Measurements from ENCODE around the gene PYGM. TPM values are rescaled to one million over a fixed set of nuclear protein-coding genes. Genes with fewer than 3 reads are reported as not detected.

PYGM gene
- total RNA-seq, 1 experiment from 2014 or later: 6.6 TPM

- Mint-ChIP-seq H3K9me3 (no peaks in the 10 kb centered on the region), H3K27me3 (ENCODE audit: low read depth) (no peaks in the 10 kb centered on the region), H3K4me3 (no peak overlapping the region), H3K4me1 (no peaks in the 10 kb centered on the region), H3K27ac (no peak overlapping the region), H3K36me3 (no peaks in the 10 kb centered on the region; the same call in 1 of the 2 replicates)
- ATAC-seq (no peak), DNase-seq (ENCODE audit: low spot score) (no peak)
- POLR2A ChIA-PET: no interaction called here
- CTCF ChIA-PET: no interaction called here
- TF ChIP-seq FOXJ3 (CRISPR knock-in tag; IDR thresholded peaks at IDR 0.05; ENCODE audit: borderline replicate concordance): no peak
- no peak for TF ChIP-seq ATF2 (CRISPR knock-in tag; IDR thresholded peaks at IDR 0.05; ENCODE audit: borderline replicate concordance, low read depth)
- no peak for TF ChIP-seq PRDM15 (CRISPR knock-in tag; IDR thresholded peaks at IDR 0.05)
- no peak for TF ChIP-seq ZNF425 (CRISPR knock-in tag; conservative IDR thresholded peaks at IDR 0.05)
- TF ChIP-seq ZBTB21 (CRISPR knock-in tag; IDR thresholded peaks at IDR 0.05; ENCODE audit: borderline replicate concordance): no peak
- TF ChIP-seq NFYB (CRISPR knock-in tag; conservative IDR thresholded peaks at IDR 0.05; ENCODE audit: low read depth): no peak
- TF ChIP-seq CREM (CRISPR knock-in tag; IDR thresholded peaks at IDR 0.05): no peak
- TF ChIP-seq GTF2I (CRISPR knock-in tag; conservative IDR thresholded peaks at IDR 0.05): no peak
- TF ChIP-seq IRF1 (CRISPR knock-in tag; IDR thresholded peaks at IDR 0.05): no peak
- no peak for TF ChIP-seq MXD4 (CRISPR knock-in tag; IDR thresholded peaks at IDR 0.05; ENCODE audit: borderline replicate concordance)
- TF ChIP-seq SP1 (CRISPR knock-in tag; conservative IDR thresholded peaks at IDR 0.05): no peak
- TF ChIP-seq STAT6 (CRISPR knock-in tag; conservative IDR thresholded peaks at IDR 0.05; ENCODE audit: low read depth): no peak
- no peak for TF ChIP-seq NR2C2 (CRISPR knock-in tag; IDR thresholded peaks at IDR 0.05)
- no peak for TF ChIP-seq MAX (CRISPR knock-in tag; IDR thresholded peaks at IDR 0.05)
- no peak for TF ChIP-seq GABPB1 (CRISPR knock-in tag; IDR thresholded peaks at IDR 0.05)
- no peak for TF ChIP-seq NR3C1 (CRISPR knock-in tag; conservative IDR thresholded peaks at IDR 0.05; ENCODE audit: low read depth)
- no peak for TF ChIP-seq TP53 (CRISPR knock-in tag; IDR thresholded peaks at IDR 0.05)
- TF ChIP-seq KAT7 (CRISPR knock-in tag; IDR thresholded peaks at IDR 0.05; ENCODE audit: borderline replicate concordance): no peak
Observed at GRCh38 chr11:64789331-64790204, 29.8 kb upstream of the PYGM start.
